HEK293 (cell line): ENCODE results near the gene NLK.

Experiments
- ATF2 ChIP-seq: fragments of 450-650 bp; formaldehyde crosslinking; IDR thresholded peaks from 2 replicates; pipeline ENCODE4 v1.5.1; 2016; ENCODE audit warnings: missing biosample characterization, missing genetic modification characterization, low read depth
- CTCF ChIP-seq: fragments of 450-650 bp; formaldehyde crosslinking; IDR thresholded peaks from 2 replicates; pipeline ENCODE4 v1.5.1; 2016; ENCODE audit warnings: missing biosample characterization, missing genetic modification characterization
- KLF9 ChIP-seq: fragments of 450-650 bp; formaldehyde crosslinking; IDR thresholded peaks from 2 replicates; pipeline ENCODE4 v1.5.1; 2016; ENCODE audit warnings: missing biosample characterization, missing genetic modification characterization, low read depth
- PRDM6 ChIP-seq: fragments of 450-650 bp; formaldehyde crosslinking; IDR thresholded peaks from 2 replicates; pipeline ENCODE4 v1.5.1; 2017; ENCODE audit warnings: missing biosample characterization, missing genetic modification characterization
- ZBTB44 ChIP-seq: fragments of 450-650 bp; IDR thresholded peaks from 2 replicates; pipeline ENCODE4 v1.5.1; 2018; ENCODE audit warnings: missing biosample characterization, mild to moderate bottlenecking, missing genetic modification characterization
- ZNF10 ChIP-seq: fragments of 450-650 bp; formaldehyde crosslinking; IDR thresholded peaks from 2 replicates; pipeline ENCODE4 v1.5.1; 2017; ENCODE audit warnings: missing biosample characterization, missing genetic modification characterization
- ZNF121 ChIP-seq: fragments of 450-650 bp; formaldehyde crosslinking; IDR thresholded peaks from 2 replicates; pipeline ENCODE4 v1.5.1; 2016; ENCODE audit warnings: missing biosample characterization, missing genetic modification characterization
- ZNF155 ChIP-seq: fragments of 450-650 bp; formaldehyde crosslinking; IDR thresholded peaks from 2 replicates; pipeline ENCODE4 v1.5.1; 2016; ENCODE audit warnings: missing biosample characterization, missing genetic modification characterization
- ZNF488 ChIP-seq: fragments of 450-650 bp; formaldehyde crosslinking; IDR thresholded peaks from 2 replicates; pipeline ENCODE4 v1.5.1; 2016; ENCODE audit warnings: missing biosample characterization, missing genetic modification characterization
- ZNF521 ChIP-seq: fragments of 450-650 bp; formaldehyde crosslinking; IDR thresholded peaks from 2 replicates; pipeline ENCODE4 v1.5.1; 2017; ENCODE audit warnings: missing biosample characterization, mild to moderate bottlenecking, missing genetic modification characterization
- ZNF654 ChIP-seq: fragments of 450-650 bp; formaldehyde crosslinking; IDR thresholded peaks from 2 replicates; pipeline ENCODE4 v1.5.1; 2016; ENCODE audit warnings: low read depth, missing biosample characterization, missing genetic modification characterization

GRCh38 chr17:28049071-28049470 is 6.6 kb downstream of the NLK start:
- TF ChIP-seq PRDM6 (tag by site-specific recombination) (no peak), ZNF654 (tag by site-specific recombination) (no peak), KLF9 (tag by site-specific recombination) (no peak), ZNF155 (tag by site-specific recombination) (no peak), CTCF (tag by site-specific recombination) (no peak), ZNF521 (tag by site-specific recombination) (no peak), ZNF488 (no peak), ZNF121 (tag by site-specific recombination) (no peak), ZNF10 (tag by site-specific recombination) (no peak), ZBTB44 (tag by site-specific recombination) (no peak), ATF2 (tag by site-specific recombination) (no peak)
